Ascending aorta (tissue), 2 donors: Measurements from ENCODE around the gene NKAIN2. TPM values are rescaled to one million over a fixed set of nuclear protein-coding genes. Genes with fewer than 3 reads are reported as not detected.
"Not testable (repeated sequence)": the region's sequence is repeated elsewhere in the genome, so short reads cannot be mapped to it uniquely, and the experiment has no call there.

Source experiments
- DNase-seq, 2 donors: peaks; one replicate each; pipeline ENCODE4 v3.0.0-alpha.2; 2019; ENCODE audit warnings: low spot score in 2 of 2
- H3K27ac ChIP-seq, 2 donors: fragments of 200-600 bp; sonication (generic); one replicate each; pipeline ENCODE4 v1.5.1; 2016 to 2017; ENCODE audit warnings: mild to moderate bottlenecking in 1 of 2
- H3K27me3 ChIP-seq: fragments of 200-600 bp; sonication (generic); one replicate; pipeline ENCODE4 v1.5.1; 2017
- H3K36me3 ChIP-seq, 2 donors: fragments of 200-600 bp; sonication (generic); one replicate each; pipeline ENCODE4 v1.5.1; 2016
- H3K4me1 ChIP-seq, 2 donors: fragments of 200-600 bp; sonication (generic); one replicate each; pipeline ENCODE4 v1.5.1; 2016 to 2017; ENCODE audit warnings: mild to moderate bottlenecking in 1 of 2
- H3K4me3 ChIP-seq, 2 donors: fragments of 200-600 bp; sonication (generic); one replicate each; pipeline ENCODE4 v1.5.1; 2016 to 2017; ENCODE audit warnings: mild to moderate bottlenecking in 1 of 2
- H3K9me3 ChIP-seq, 2 donors: fragments of 200-600 bp; sonication (generic); one replicate each; pipeline ENCODE4 v1.5.1; 2016
- CTCF ChIP-seq, 3 experiments: fragments of 200-600 bp in 2 of 3; fragments of 450-650 bp in 1 of 3; sonication (generic) in 2 of 3; IDR thresholded peaks; one replicate each; pipeline ENCODE4 v1.5.1; 2016 to 2019; ENCODE audit warnings: antibody characterized with exemption in 3 of 3, mild to moderate bottlenecking in 1 of 3, moderate library complexity in 1 of 3
- intact Hi-C: fragments of 100-400 bp; cut with DNase I; formaldehyde crosslinking; loops from one replicate; pipeline ENCODE4 v1.15.1; 2023
- total RNA-seq: library from RNA; depleted of rRNA; stranded (reverse); fragments of >200 nt; gene quantifications from one replicate; pipeline ENCODE4 v1.1.0, GENCODE V29; 2016

NKAIN2 gene
- total RNA-seq, 1 donor from 2014 or later, result 0.11 TPM

DNA sequence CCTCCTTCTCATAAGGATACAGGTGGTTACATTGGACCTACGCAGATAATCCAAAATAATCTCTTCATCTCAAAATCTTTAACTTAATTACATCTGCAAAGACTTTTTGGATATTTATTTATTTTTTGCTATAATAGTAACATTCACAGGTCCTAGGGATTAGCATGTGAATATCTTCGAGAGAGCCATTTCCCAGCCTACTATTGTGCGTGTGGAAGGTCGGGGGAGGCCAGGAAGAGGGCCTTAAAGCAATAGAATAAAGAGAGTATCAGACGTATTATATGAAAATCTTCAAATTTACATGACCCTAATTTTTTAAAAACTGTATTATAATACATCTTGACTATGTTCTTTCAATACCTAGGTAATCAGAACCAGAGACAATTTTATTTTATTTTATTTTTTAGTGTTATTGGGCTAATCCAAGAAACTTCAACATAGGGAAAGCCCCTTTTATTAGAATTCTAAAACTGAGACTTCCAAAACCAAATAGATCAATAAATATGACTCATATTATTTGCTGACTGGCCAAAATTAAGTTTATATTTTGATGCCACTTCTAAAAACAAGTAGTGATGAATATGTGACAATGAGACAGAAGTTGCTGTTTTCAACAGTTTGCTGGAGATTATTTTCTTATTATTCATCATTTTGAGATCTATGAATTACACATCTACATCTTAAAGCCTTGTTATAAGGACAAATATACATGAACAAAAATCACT, 536.1 kb downstream of the NKAIN2 start:
- no peak overlapping the region for H3K27ac ChIP-seq
- intact Hi-C loops, result no loop called here
- no peaks in the 10 kb centered on the region for H3K36me3 ChIP-seq
- DNase-seq, result no peak
- H3K4me1 ChIP-seq, result no peaks in the 10 kb centered on the region
- no peaks in the 10 kb centered on the region for H3K27me3 ChIP-seq
- no peak for TF ChIP-seq CTCF (IDR thresholded peaks at IDR 0.05)
- H3K9me3 ChIP-seq, result no peaks in the 10 kb centered on the region
- H3K4me3 ChIP-seq, result no peak overlapping the region

DNA sequence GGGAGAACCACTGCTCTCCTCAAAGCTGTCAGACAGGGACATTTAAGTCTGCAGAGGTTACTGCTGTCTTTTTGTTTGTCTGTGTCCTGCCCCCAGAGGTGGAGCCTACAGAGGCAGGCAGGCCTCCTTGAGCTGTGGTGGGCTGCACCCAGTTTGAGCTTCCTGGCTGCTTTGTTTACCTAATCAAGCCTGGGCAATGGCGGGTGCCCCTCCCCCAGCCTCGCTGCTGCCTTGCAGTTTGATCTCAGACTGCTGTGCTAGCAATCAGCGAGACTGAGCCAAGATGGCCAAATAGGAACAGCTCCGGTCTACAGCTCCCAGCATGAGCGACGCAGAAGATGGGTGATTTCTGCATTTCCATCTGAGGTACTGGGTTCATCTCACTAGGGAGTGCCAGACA, 544.7 kb downstream of the NKAIN2 start:
- H3K27me3 ChIP-seq, H3K36me3 ChIP-seq, H3K27ac ChIP-seq, H3K4me3 ChIP-seq, DNase-seq, H3K9me3 ChIP-seq, H3K4me1 ChIP-seq: not testable (repeated sequence)
- intact Hi-C loops, result loop anchor here (5.0 kb wide), 1 partner anchor 364 kb away; no protein-coding TSS in a partner anchor

DNA sequence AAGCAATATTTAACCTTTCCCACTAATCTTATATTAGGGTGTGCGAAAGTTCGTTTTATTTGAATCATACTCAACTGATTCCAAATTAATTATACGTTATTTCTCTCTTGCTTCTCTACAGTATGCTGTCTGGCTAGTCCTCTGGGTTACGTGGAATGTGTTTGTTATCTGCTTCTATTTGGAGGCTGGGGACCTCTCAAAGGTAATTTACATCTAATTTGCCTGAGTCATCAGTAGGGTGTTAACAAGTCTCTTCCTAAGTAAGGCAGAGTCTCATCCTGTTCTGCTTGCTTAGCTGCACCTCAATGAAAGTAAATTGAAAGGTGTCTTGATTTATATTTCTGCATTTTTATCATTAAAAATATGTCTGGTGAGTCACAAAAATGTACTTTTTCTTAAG, 551.5 kb downstream of the NKAIN2 start:
- intact Hi-C loops, result no loop called here
- Histone ChIP-seq H3K9me3 (no peaks in the 10 kb centered on the region), H3K4me3 (no peak overlapping the region), H3K4me1 (no peaks in the 10 kb centered on the region), H3K27ac (no peak overlapping the region), H3K36me3 (no peaks in the 10 kb centered on the region), H3K27me3 (no peaks in the 10 kb centered on the region)
- no peak for TF ChIP-seq CTCF (IDR thresholded peaks at IDR 0.05)
- DNase-seq, result no peak

GRCh38 chr6:124356276-124356810, 552.7 kb downstream of the NKAIN2 start:
- no peak for DNase-seq
- no peaks in the 10 kb centered on the region for H3K9me3 ChIP-seq
- H3K36me3 ChIP-seq, result no peaks in the 10 kb centered on the region
- H3K27ac ChIP-seq, result no peak overlapping the region
- TF ChIP-seq CTCF (IDR thresholded peaks at IDR 0.05), result no peak
- intact Hi-C loops, result no loop called here
- no peaks in the 10 kb centered on the region for H3K27me3 ChIP-seq
- H3K4me1 ChIP-seq, result no peaks in the 10 kb centered on the region
- H3K4me3 ChIP-seq, result no peak overlapping the region

GRCh38 chr6:124356811-124357210, 553.1 kb downstream of the NKAIN2 start:
- no peaks in the 10 kb centered on the region for H3K9me3 ChIP-seq
- no peaks in the 10 kb centered on the region for H3K36me3 ChIP-seq
- H3K27ac ChIP-seq, result no peak overlapping the region
- H3K27me3 ChIP-seq, result no peaks in the 10 kb centered on the region
- H3K4me1 ChIP-seq, result no peaks in the 10 kb centered on the region
- intact Hi-C loops, result no loop called here
- TF ChIP-seq CTCF (IDR thresholded peaks at IDR 0.05), result no peak
- H3K4me3 ChIP-seq, result no peak overlapping the region
- no peak for DNase-seq

- no peak for DNase-seq
- no peaks in the 10 kb centered on the region for H3K27me3 ChIP-seq
- intact Hi-C loops, result no loop called here
These were observed 564.5 kb downstream of the NKAIN2 start for GRCh38 chr6:124368131-124368530.

More at GRCh38 chr6:124368131-124368530, 564.5 kb downstream of the NKAIN2 start:
- TF ChIP-seq CTCF (IDR thresholded peaks at IDR 0.05), result no peak
- no peaks in the 10 kb centered on the region for H3K4me1 ChIP-seq
- H3K4me3 ChIP-seq, result no peak overlapping the region
- no peak overlapping the region for H3K27ac ChIP-seq
- H3K36me3 ChIP-seq, result no peaks in the 10 kb centered on the region
- no peaks in the 10 kb centered on the region for H3K9me3 ChIP-seq
